PFSK-1 (cell line): ENCODE measurements around the gene TMEM14C.

Experiments
- POLR2AphosphoS5 ChIP-seq: IDR thresholded peaks from 2 replicates; pipeline ENCODE4 v1.6.1; 2012; ENCODE audit warnings: low read depth, mild to moderate bottlenecking, control low read depth, low read length, moderate library complexity
- SIN3A ChIP-seq: IDR thresholded peaks from 2 replicates; pipeline ENCODE4 v1.6.1; 2012; ENCODE audit warnings: mild to moderate bottlenecking, low read length, moderate library complexity, borderline replicate concordance; ENCODE audit not compliant: insufficient read depth
- TF ChIP-seq, protein P1 (sequence below), 2 experiments: IDR thresholded peaks; 2 replicates each; pipeline versions ENCODE4 v1.6.1 to v1.8.0; 2011 to 2012; ENCODE audit warnings: low read depth in 2 of 2, low read length in 2 of 2, control low read depth in 1 of 2, inconsistent platforms in 1 of 2, mild to moderate bottlenecking in 1 of 2, moderate library complexity in 1 of 2; ENCODE audit not compliant: insufficient read depth in 1 of 2

DNA sequence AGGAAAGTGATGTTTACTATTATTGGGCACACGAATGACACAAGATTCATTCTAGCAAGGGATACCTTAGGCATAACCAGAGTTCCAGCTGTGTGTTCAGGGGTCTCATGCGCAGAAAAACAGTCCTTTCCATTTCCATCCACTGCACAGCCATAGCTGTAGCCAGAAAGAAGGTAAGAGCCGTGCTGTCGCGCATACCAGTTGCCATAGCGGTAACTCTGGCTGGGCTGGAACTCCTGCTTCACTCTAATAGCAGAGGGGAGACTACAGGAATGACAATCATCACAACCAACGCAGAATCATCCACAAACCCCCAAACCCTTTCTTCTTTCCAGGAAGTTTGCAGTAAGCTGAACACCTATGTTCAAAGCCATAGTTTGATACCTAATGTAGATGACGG lies 36.0 kb upstream of the TMEM14C start:
- no peak for TF ChIP-seq POLR2AphosphoS5
- TF ChIP-seq, protein P1, sequence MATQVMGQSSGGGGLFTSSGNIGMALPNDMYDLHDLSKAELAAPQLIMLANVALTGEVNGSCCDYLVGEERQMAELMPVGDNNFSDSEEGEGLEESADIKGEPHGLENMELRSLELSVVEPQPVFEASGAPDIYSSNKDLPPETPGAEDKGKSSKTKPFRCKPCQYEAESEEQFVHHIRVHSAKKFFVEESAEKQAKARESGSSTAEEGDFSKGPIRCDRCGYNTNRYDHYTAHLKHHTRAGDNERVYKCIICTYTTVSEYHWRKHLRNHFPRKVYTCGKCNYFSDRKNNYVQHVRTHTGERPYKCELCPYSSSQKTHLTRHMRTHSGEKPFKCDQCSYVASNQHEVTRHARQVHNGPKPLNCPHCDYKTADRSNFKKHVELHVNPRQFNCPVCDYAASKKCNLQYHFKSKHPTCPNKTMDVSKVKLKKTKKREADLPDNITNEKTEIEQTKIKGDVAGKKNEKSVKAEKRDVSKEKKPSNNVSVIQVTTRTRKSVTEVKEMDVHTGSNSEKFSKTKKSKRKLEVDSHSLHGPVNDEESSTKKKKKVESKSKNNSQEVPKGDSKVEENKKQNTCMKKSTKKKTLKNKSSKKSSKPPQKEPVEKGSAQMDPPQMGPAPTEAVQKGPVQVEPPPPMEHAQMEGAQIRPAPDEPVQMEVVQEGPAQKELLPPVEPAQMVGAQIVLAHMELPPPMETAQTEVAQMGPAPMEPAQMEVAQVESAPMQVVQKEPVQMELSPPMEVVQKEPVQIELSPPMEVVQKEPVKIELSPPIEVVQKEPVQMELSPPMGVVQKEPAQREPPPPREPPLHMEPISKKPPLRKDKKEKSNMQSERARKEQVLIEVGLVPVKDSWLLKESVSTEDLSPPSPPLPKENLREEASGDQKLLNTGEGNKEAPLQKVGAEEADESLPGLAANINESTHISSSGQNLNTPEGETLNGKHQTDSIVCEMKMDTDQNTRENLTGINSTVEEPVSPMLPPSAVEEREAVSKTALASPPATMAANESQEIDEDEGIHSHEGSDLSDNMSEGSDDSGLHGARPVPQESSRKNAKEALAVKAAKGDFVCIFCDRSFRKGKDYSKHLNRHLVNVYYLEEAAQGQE (IDR thresholded peaks at IDR 0.05; ENCODE audit: insufficient read depth in 1 of 2, low read depth in 2 of 2, low read length in 2 of 2): no peak
- TF ChIP-seq SIN3A: no peak
